Heart right ventricle (tissue), 16 donors: ENCODE measurements around the gene NELFB. TPM values are rescaled to one million over a fixed set of nuclear protein-coding genes. Genes with fewer than 3 reads are reported as not detected.

Experiments
- ATAC-seq, 8 donors: fragments of 200-7000 bp; cut with Tn5 transposase; one replicate each; pipeline ENCODE4 v1.9.1; 2020; ENCODE audit warnings: mild to moderate bottlenecking in 8 of 8, moderate library complexity in 8 of 8, moderate number of reproducible peaks in 1 of 8
- DNase-seq, 2 donors: peaks; one replicate each; pipeline ENCODE4 v3.0.0-alpha.2; 2020
- H3K27ac ChIP-seq, 10 donors: fragments of 200-600 bp; sonication (generic) in 2 of 10; one replicate each; pipeline versions ENCODE4 v1.5.0 to v1.8.0; 2020 to 2022; ENCODE audit warnings: mild to moderate bottlenecking in 3 of 10
- H3K27me3 ChIP-seq, 7 donors: fragments of 200-600 bp; one replicate each; pipeline ENCODE4 v1.8.0; 2021 to 2022; ENCODE audit warnings: mild to moderate bottlenecking in 2 of 7
- H3K36me3 ChIP-seq, 9 donors: fragments of 200-600 bp; sonication (generic) in 1 of 9; one replicate each; pipeline versions ENCODE4 v1.5.0 to v1.8.0; 2020 to 2022; ENCODE audit warnings: mild to moderate bottlenecking in 2 of 9
- H3K4me1 ChIP-seq, 9 donors: fragments of 200-600 bp; sonication (generic) in 1 of 9; one replicate each; pipeline versions ENCODE4 v1.5.0 to v1.8.0; 2020 to 2022; ENCODE audit warnings: mild to moderate bottlenecking in 4 of 9
- H3K4me3 ChIP-seq, 10 donors: fragments of 200-600 bp; sonication (generic) in 2 of 10; one replicate each; pipeline versions ENCODE4 v1.5.0 to v1.8.0; 2020 to 2022; ENCODE audit warnings: mild to moderate bottlenecking in 7 of 10, moderate library complexity in 2 of 10
- H3K9me3 ChIP-seq, 11 donors: fragments of 200-600 bp in 10 of 11; sonication (generic) in 2 of 11; one replicate each; pipeline versions ENCODE4 v1.5.0 to v1.8.0; 2013 to 2022; ENCODE audit warnings: mild to moderate bottlenecking in 2 of 11, control low read depth in 1 of 11, moderate library complexity in 1 of 11
- CTCF ChIP-seq, 9 donors: fragments of 200-600 bp; sonication (generic) in 2 of 9; IDR thresholded peaks; one replicate each; pipeline versions ENCODE4 v1.5.0 to v1.8.0; 2021 to 2022; ENCODE audit warnings: antibody characterized with exemption in 9 of 9, mild to moderate bottlenecking in 5 of 9, moderate library complexity in 1 of 9
- WGBS, 2 donors: extraction: QIAGEN DNeasy Blood & Tissue Kit; methylation state at CpG; one replicate each; pipeline ENCODE4 v1.1.7; 2013; ENCODE audit warnings: inconsistent platforms in 1 of 2; 5-methylcytosine and 5-hydroxymethylcytosine counted together
- intact Hi-C, 10 donors: fragments of 100-400 bp; cut with DNase I; formaldehyde crosslinking; loops; one replicate each; pipeline versions ENCODE4 v1.11.1 to v1.14.2; 2022
- polyA plus RNA-seq, 2 donors: library from polyadenylated mRNA; stranded (reverse); fragments of 200-250 nt; gene quantifications; one replicate each; pipeline ENCODE4 v1.2.3, GENCODE V29; 2013
- total RNA-seq, 10 donors: library from RNA; stranded (reverse); fragmentation: NEBNext Ultra II Directional in 3 of 10; extraction: Animal tissue kit (Norgen Biotek cat#: 25700) in 3 of 10; gene quantifications; one replicate each; pipeline versions ENCODE4 v1.2.1 to v1.2.4, GENCODE V29; 2021 to 2023
- donor health status: Arrhythmogenic right ventricular cardiomyopathy.
- donor health status: ischemic (EF 13 %, LVEDD 7.1; RV severe dilation, severe dysfunction).
- donor health status: healthy with polysubstance abuse.
- donor health status: DM: no; HTN: yes; CAD: no.
- donor health status: DM: no; HTN: no; CAD: no.
- donor health status: ischemic (EF 25% LVEDD 6.9; RV normal size, moderate dysfunction).
- donor health status: ischemic (EF 25% LVEDD 5.7; RV mildly dilated, moderate dysfunction).
- donor health status: healthy.
- donor health status: DM: yes; HTN: yes; CAD: no.
- donor health status: Ischemic cardiomyopathy.
- donor health status: ischemic (EF 35%, LVEDD 5.7; RV mildly dilated, moderate dysfunction).
- donor health status: nonischemic (EF 11% LVEDD 7.7; RV severe dilation, severe dysfunction).
- donor health status: DM: yes; HTN: yes; CAD: no.
- donor health status: PGD.
- donor health status: ischemic (EF 29% LVEDD 5.4; RV normal size, mild dysfunction).
- donor health status: nonischemic (EF 23%, LVEDD 6.1; RV moderate dilation, normal function).

Gene NELFB
- total and polyA plus RNA-seq, 12 donors, result 31.5 to 52.9 (median 39.2) TPM

- H3K27me3 ChIP-seq, result no peaks in the 10 kb centered on the region
- DNase-seq (no peak), ATAC-seq (no peak)
- H3K4me1 ChIP-seq, result peaks cover 15 to 46% (median 35%) of the 10 kb centered on the region in 9 donors
- H3K36me3 ChIP-seq, result peaks cover 0 to 19% (median 5%) of the 10 kb centered on the region in 9 donors
- H3K27ac ChIP-seq, result no peak overlapping the region
- WGBS, 2 donors, result 90 to 94% methylated on average over 33 to 35 of the region's 35 CpGs
- no peak for TF ChIP-seq CTCF (IDR thresholded peaks at IDR 0.05)
- H3K9me3 ChIP-seq, result no peaks in the 10 kb centered on the region
- H3K4me3 ChIP-seq, result no peak overlapping the region
- intact Hi-C loops, result loop anchor here in 1 of 10 donors (1.0 kb wide), 1 partner anchor 11 kb away; no protein-coding TSS in a partner anchor
Measured at GRCh38 chr9:137252555-137253506, 2.3 kb upstream of the NELFB start.

- no peak for TF ChIP-seq CTCF (IDR thresholded peaks at IDR 0.05)
- peak overlapping the region in 9 of 10 donors; percentile 75 to 94 (median 85) for H3K27ac ChIP-seq
- ATAC-seq, result peak in 1 of 8 donors; percentile 5
- no peaks in the 10 kb centered on the region for H3K9me3 ChIP-seq
- peaks cover 0 to 30% (median 10%) of the 10 kb centered on the region in 9 donors for H3K36me3 ChIP-seq
- H3K4me1 ChIP-seq, result peaks cover 15 to 46% (median 35%) of the 10 kb centered on the region in 9 donors
- H3K27me3 ChIP-seq, result no peaks in the 10 kb centered on the region
- no peak for DNase-seq
- intact Hi-C loops, result loop anchor here in 1 of 10 donors (1.0 kb wide), 1 partner anchor 12 kb away; no protein-coding TSS in a partner anchor
- peak overlapping the region; percentile 60 to 100 (median 98) for H3K4me3 ChIP-seq
- 68 to 69% methylated on average over 21 of the region's 21 CpGs for WGBS, 2 donors
Measured at GRCh38 chr9:137253717-137254623, 1.2 kb upstream of the NELFB start.

GRCh38 chr9:137255448-137256114, 454 bp downstream of the NELFB start:
- WGBS, 2 donors, result 3% methylated on average over 37 to 51 of the region's 51 CpGs
- intact Hi-C loops, result no loop called here
- H3K36me3 ChIP-seq, result peaks cover 0 to 43% (median 16%) of the 10 kb centered on the region in 9 donors
- H3K4me3 ChIP-seq, result peak overlapping the region; percentile 85 to 100 (median 98)
- TF ChIP-seq CTCF (IDR thresholded peaks at IDR 0.05), result no peak
- H3K9me3 ChIP-seq, result no peaks in the 10 kb centered on the region
- peak overlapping the region; percentile 68 to 94 (median 86) for H3K27ac ChIP-seq
- H3K4me1 ChIP-seq, result peaks cover 13 to 35% (median 26%) of the 10 kb centered on the region in 9 donors
- DNase-seq (no peak), ATAC-seq (peak in 7 of 8 donors; percentile 2 to 17 (median 14))
- no peaks in the 10 kb centered on the region for H3K27me3 ChIP-seq
